ENCODE results near the gene CLBA1.

The CLBA1 gene

DNA sequence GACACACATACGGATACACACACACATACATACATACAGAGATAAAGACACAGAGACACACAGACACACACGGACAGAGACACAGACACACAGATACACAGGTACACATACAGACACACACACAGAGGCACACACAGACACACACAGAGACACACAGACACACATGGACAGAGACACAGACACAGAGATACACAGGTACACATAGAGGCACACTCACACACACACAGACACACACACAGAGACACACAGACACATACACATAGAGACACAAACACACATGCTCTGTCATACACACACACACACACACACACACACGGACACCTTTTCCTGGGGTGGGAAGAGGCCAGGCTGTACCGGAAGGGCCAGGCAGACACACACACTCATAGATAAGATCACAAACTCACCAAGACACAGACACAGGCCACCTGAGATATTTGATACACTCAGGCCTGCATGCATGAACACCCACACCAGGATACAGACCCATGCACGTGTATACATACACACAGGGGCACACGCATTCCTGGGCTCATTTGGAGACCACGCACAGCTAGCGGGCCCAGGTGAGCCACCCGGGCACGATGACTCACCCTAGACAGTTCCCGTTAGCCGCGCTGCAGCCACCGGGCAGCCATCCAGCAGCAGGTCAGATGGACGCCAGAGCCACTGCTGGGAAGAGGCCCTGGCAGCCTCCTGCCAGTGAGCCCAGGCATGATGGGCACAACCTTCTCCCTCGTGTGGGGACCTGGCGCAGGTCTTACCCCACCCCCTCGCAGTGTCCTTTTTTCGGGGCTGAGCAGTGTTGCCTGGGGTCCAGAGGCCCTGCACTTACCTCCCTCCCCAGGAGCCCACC is 5.6 kb upstream of the CLBA1 start:
- no peak for DNase-seq (ENCODE audit: low read depth)

- DNase-seq (ENCODE audit: low read depth) = no peak
Measured at GRCh38 chr14:104980611-104981531, 4.7 kb upstream of the CLBA1 start.

DNA sequence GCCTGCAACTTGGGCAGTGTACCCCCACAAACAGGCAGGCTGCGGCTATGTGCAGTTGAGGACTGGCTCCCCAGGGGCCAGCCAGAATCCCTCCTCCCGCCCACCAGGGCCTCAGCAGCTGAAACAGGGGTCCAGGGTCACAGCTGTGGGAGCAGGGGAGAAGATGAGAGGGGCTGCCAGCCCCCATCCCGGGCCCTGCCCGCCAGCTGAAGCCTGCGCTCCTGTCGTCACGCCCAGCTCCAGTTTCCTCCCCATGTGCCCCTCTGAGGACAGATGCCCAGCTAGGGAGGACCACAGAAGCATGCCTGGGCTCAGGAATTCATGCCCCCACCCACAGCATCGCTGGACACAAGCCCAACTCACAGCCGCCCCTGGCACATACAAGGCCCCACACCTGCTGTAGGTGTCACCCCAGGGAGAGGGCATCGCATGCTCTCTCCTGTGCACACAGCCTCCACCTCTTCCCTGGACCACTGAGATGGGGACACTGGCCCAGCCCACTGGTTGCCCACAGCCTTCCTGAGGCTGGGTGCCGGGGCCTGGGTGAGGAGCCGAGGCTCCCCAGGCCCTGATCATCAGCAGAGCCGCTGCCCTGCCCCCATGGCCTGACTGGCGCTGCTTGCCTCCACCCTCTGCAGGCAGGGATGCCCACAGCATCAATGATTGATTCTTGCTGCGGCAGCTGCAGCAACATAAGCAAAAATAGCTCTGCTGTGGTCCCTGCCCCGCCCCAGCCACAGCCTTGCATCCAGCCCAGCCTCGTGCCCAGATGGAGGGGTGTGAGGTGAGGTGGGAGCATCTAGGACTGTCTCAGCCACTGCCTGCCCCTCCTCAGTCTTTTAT is 3.7 kb upstream of the CLBA1 start:
- no peak for DNase-seq (ENCODE audit: low read depth)

DNA sequence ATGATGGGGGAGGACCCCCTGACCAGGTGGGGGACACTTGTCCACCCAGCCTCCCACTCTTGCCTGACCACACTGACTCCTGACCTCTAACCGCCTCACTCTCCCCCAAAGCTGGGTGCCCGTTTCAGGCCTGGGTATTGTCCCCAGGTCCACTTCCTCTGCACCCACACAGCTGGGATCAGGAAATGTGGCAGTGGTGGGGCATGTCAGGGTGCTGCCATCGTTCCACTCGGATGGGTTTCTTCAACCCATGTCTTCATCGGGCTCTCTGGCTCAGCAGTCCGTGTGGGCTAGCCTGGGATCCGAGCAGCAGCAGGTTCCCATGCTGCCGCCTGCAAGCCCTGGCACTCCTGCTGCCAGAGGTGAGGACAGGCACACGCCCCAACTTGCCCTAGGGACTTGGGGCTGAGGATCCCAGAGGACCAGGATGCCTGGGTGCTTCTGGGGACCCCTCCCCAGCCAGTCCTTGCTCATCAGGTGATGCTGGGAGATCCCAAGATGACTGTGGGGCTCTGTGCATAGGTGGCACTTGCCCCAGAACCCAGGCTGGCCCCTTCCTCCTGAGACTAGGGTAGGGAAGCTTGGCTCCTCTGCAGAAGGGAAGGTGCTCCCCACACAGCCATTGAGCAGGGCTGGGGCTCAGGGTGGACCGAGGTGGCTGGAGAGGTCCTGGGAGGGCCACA is 2.9 kb upstream of the CLBA1 start:
- no peak for DNase-seq (ENCODE audit: low read depth)

- no peak for DNase-seq (ENCODE audit: low read depth)
Measured at GRCh38 chr14:104983231-104983721, 2.3 kb upstream of the CLBA1 start.

DNA sequence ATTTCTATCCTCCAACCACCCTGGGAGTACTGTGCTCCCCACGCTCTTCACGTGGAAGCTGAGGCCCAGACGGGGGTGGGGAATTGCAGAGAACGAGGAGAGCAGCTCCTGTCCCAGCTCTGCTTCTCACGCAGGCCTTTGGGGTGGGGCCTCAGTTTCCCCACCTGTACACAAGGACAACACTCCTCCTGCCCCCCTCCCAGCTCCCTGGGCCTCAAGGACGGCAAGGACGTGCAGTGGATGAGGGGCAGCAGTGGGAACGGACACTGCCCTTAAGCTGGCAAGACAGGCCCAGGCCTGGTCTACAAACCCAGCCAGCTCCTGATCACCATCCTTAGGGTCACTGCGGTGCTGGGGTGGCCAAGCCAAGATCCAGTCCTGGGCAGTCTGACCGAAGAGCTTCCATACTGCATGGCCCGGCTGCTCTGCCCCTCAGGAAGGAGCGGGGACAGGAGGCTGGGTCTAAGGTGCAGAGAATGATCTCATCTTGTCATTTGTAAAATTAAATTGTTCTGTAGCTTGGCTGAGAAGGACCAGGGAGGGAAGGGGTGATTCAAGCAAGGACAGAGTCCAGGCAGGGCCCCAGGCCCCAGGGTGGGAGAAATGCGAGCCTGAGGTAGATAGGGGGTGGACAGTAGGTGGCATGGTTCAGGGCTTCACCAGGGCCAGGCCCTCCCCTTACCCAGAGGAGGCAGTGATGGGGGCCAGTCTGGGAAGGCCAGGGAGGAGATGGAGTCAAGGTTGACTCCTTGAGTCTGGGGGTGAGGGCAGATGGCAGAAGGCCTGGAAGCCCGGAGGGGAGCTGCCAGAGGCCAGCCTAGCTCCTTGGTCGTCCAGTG is 1.3 kb upstream of the CLBA1 start:
- DNase-seq (ENCODE audit: low read depth) = no peak

DNA sequence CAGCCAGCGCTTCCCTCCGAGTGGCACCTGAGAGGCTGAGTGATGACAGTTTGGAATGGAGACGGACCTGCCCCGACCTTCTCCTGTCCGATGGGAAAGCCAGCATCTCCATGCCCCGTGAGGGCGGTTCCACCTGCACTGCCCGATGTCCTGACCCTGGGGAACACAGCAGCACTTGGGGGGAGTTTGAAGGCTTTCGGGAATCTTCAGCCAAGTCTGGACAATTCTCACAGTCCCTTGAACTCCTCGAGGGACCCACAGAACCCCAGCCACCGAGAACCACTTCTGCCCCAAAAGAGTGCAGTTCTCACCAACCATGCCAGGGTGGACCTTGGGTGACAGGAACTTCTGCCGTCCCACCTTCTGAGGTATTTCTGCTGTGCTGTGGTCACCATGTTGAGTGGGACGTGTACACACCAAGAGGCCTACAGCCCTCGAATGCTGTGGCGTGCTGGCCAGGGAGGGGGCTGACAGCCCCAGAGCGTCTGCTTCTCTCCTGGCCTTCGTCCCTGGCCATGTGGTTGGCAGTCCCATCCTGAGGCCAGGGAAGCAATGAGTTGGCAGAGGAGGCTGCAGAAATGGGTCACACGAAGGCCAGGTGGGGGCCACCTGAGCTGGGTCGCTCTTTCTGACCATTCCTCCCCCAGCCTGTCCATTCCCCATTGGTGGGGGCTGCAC is 1.0 kb downstream of the CLBA1 start:
- no peak for DNase-seq (ENCODE audit: low read depth)

GRCh38 chr14:104989236-104989950 is 3.8 kb downstream of the CLBA1 start:
- DNase-seq (ENCODE audit: low read depth) = no peak

GRCh38 chr14:104989951-104990303 is 4.3 kb downstream of the CLBA1 start:
- DNase-seq (ENCODE audit: low read depth) = no peak

- no peak for DNase-seq (ENCODE audit: low read depth)
Measured at GRCh38 chr14:104991896-104992230, 6.3 kb downstream of the CLBA1 start.

DNA sequence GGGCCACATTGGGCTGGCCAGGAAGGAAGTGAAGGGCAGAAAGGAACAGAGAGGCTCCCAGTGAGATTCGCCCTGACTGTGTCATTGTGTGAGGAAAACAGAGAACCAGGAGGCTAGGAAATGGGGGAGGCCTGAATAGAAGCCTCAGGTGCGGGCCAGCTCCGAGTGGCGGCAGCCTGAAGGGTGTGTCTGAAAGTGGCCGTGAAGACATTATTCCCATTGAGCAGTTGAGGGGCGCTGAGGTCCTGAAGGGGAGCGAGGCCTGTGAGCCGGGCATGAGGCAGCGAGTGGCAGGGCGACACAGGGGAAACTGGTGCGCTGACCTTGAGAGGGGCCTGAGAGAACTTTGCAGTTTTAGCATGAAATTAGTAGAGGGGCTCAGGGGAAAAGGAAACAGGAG is 6.9 kb downstream of the CLBA1 start:
- DNase-seq (ENCODE audit: low read depth) = no peak

- no peak for DNase-seq (ENCODE audit: low read depth)
Measured at GRCh38 chr14:104993306-104993705, 7.7 kb downstream of the CLBA1 start.

GRCh38 chr14:104993808-104994591 is 8.4 kb downstream of the CLBA1 start:
- no peak for DNase-seq (ENCODE audit: low read depth)

- no peak for DNase-seq (ENCODE audit: low read depth)
Measured at GRCh38 chr14:104994978-104995377, 9.4 kb downstream of the CLBA1 start.

DNA sequence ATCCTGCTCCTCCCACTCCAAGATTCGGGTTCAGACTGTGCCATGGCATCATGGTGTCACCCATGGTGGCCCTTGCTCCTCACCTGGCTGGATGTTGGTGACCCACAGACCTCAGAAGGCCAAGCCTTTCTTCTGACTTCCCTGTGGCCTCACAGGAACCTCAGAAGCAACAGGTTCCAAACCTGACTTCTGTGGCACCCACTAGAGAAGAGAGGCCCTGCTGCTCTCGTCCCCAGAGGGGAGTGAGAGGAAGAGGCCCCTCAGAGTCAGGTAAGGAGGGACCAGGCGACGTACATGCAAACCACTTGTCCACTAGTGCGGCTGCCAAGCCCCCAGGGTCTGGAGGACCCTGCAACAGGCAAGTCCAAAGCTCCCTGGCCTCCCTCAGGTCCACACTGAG is 10.4 kb downstream of the CLBA1 start:
- DNase-seq (ENCODE audit: low read depth) = no peak

DNA sequence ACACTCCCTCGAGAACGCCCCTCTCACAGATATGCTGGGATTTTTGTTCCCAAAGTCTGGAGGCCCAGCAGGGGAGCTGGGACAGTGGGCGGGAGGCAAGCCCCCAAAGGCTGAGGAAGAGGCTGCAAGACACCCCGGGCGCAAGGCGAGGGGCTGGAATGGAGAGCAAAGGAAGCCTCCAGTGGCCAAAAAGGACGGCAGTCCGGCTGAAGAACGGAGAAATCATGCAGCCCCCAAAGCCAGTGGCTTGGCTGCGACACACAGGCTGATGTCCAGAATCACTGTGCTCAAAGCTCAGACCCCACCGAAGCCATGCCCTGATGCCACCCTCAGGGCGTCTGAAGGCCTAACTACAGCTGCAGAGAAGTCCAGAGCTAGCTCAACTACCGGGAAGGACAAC is 10.9 kb downstream of the CLBA1 start:
- no peak for DNase-seq (ENCODE audit: low read depth)

GRCh38 chr14:104998801-104999200 is 13.2 kb downstream of the CLBA1 start:
- no peak for DNase-seq (ENCODE audit: low read depth)

GRCh38 chr14:104999361-104999760 is 13.8 kb downstream of the CLBA1 start:
- DNase-seq (ENCODE audit: low read depth) = no peak

Data from activated T-cell treated with anti-CD3 and anti-CD28 coated beads for 24 hours (primary cell).